SU-DHL-6 (cell line): ENCODE data around the gene WNT4.

Experiments
- CTCF ChIP-seq: fragments of 200-600 bp; sonication (generic); IDR thresholded peaks from one replicate; pipeline ENCODE4 v1.5.1; 2017; ENCODE audit warnings: antibody characterized with exemption, mild to moderate bottlenecking, low read length, moderate library complexity; ENCODE audit not compliant: insufficient read depth, poor library complexity, severe bottlenecking
- EZH2phosphoT487 ChIP-seq: fragments of 200-600 bp; sonication (generic), shearing (Covaris generic); conservative IDR thresholded peaks from 2 replicates; pipeline ENCODE4 v1.6.1; 2018; ENCODE audit warnings: mild to moderate bottlenecking, antibody characterized with exemption, low read length, moderate library complexity, mixed read lengths

- TF ChIP-seq CTCF (no peak), EZH2phosphoT487 (no peak)
Observed at GRCh38 chr1:22098752-22099151, 44.1 kb downstream of the WNT4 start.
